GM12878 (cell line): ENCODE results near the gene MELTF. TPM values are rescaled to one million over a fixed set of nuclear protein-coding genes. Genes with fewer than 3 reads are reported as not detected.

Experiments used
- ATAC-seq: fragments of 200-7000 bp; cut with Tn5 transposase; 3 replicates; pipeline ENCODE4 v1.9.1; 2020; ENCODE audit warnings: mild to moderate bottlenecking, moderate library complexity
- BruUV-seq: library from RNA; stranded (reverse); fragments of 400-500 nt; replicated peaks from 2 replicates; lab custom pipeline; 2021; lab: Mats Ljungman, UMichigan
- CTCF ChIA-PET: fragments of 300-600 bp; sonication (Branson Sonifier 250); formaldehyde crosslinking; extraction: SDS; loops from one replicate; lab custom pipeline; 2021; ENCODE audit warnings: inconsistent platforms; lab: Yijun Ruan, JAX
- POLR2A ChIA-PET: fragments of 350-600 bp; formaldehyde crosslinking; extraction: SDS; loops from one replicate; lab custom pipeline; 2021; ENCODE audit warnings: inconsistent platforms; lab: Charles Lee
- RAD21 ChIA-PET: fragments of 300-600 bp; sonication (Branson Sonifier 250); formaldehyde crosslinking; loops from one replicate; lab custom pipeline; 2023; ENCODE audit warnings: antibody characterized with exemption; ENCODE audit not compliant: unreplicated experiment; lab: Charles Lee
- SMC1A ChIA-PET: fragments of 300-600 bp; sonication (Branson Sonifier 250); formaldehyde crosslinking; loops from one replicate; lab custom pipeline; 2023; ENCODE audit not compliant: unreplicated experiment, uncharacterized antibody; lab: Charles Lee
- DNase-seq: peaks from one replicate; pipeline ENCODE4 v3.0.0-alpha.2; 2011; ENCODE audit warnings: low read depth, low spot score
- FAIRE-seq: peaks from 3 replicates; lab custom pipeline; 2011; peaks lifted over from hg19 to GRCh38; lab: Jason Lieb, UNC
- H2AFZ ChIP-seq: 2 replicates; pipeline ENCODE4 v1.6.0; 2011; ENCODE audit warnings: low read depth, low read length, control low read depth; ENCODE audit not compliant: control insufficient read depth
- H3K27ac ChIP-seq: 2 replicates; pipeline ENCODE4 v1.5.1; 2011; ENCODE audit warnings: control low read depth; ENCODE audit not compliant: control insufficient read depth, insufficient read depth
- H3K27me3 ChIP-seq, 2 experiments: replicated peaks in 1 of 2; 2 replicates each; pipeline versions ENCODE4 v1.6.0 to v1.6.1; 2011; ENCODE audit warnings: low read length in 1 of 2; ENCODE audit not compliant: control insufficient read depth in 2 of 2, insufficient read depth in 2 of 2
- H3K36me3 ChIP-seq, 2 experiments: 2 replicates each; pipeline ENCODE4 v1.5.1; 2011; ENCODE audit warnings: low read length in 1 of 2; ENCODE audit not compliant: control insufficient read depth in 2 of 2, insufficient read depth in 2 of 2
- H3K4me1 ChIP-seq: 2 replicates; pipeline ENCODE4 v1.6.1; 2011; ENCODE audit warnings: mild to moderate bottlenecking, low read length, moderate library complexity, mixed read lengths; ENCODE audit not compliant: control insufficient read depth, insufficient read depth
- H3K4me2 ChIP-seq: 2 replicates; pipeline ENCODE4 v1.6.0; 2011; ENCODE audit warnings: control low read depth; ENCODE audit not compliant: control insufficient read depth, insufficient read depth
- H3K4me3 ChIP-seq: fragments of 200-600 bp; sonication (generic); 2 replicates; pipeline ENCODE4 v1.5.1; 2016
- H3K79me2 ChIP-seq: 2 replicates; pipeline ENCODE4 v1.6.0; 2011; ENCODE audit warnings: low read length; ENCODE audit not compliant: control insufficient read depth, insufficient read depth
- H3K9ac ChIP-seq: 2 replicates; pipeline ENCODE4 v1.8.0; 2011; ENCODE audit warnings: low read length, control low read depth, mixed read lengths; ENCODE audit not compliant: control insufficient read depth, insufficient read depth
- H3K9me3 ChIP-seq: replicated peaks from 3 replicates; pipeline ENCODE4 v1.5.1; 2011; ENCODE audit warnings: mild to moderate bottlenecking, low read length; ENCODE audit not compliant: control insufficient read depth, insufficient read depth
- H4K20me1 ChIP-seq: 2 replicates; pipeline ENCODE4 v1.6.0; 2011; ENCODE audit not compliant: control insufficient read depth, insufficient read depth
- EED ChIP-seq: sonication (generic); IDR thresholded peaks from 2 replicates; pipeline ENCODE4 v1.6.1; 2016; ENCODE audit warnings: antibody characterized with exemption, low read depth
- KAT2A ChIP-seq: conservative IDR thresholded peaks from 2 replicates; pipeline ENCODE4 v1.6.1; 2011; ENCODE audit warnings: low read depth, low read length; ENCODE audit not compliant: control insufficient read depth
- NR2C2 ChIP-seq: IDR thresholded peaks from 2 replicates; pipeline ENCODE4 v1.6.1; 2011; ENCODE audit warnings: borderline replicate concordance, low read depth; ENCODE audit not compliant: control insufficient read depth, insufficient read length
- RUNX3 ChIP-seq: IDR thresholded peaks from 2 replicates; pipeline ENCODE4 v1.6.1; 2012; ENCODE audit warnings: low read length, inconsistent platforms
- SMAD1 ChIP-seq: fragments of 450-650 bp; IDR thresholded peaks from 2 replicates; pipeline ENCODE4 v1.6.1; 2018; ENCODE audit warnings: mild to moderate bottlenecking, low read depth; ENCODE audit not compliant: partially characterized antibody
- ZBTB11 ChIP-seq: fragments of 450-650 bp; formaldehyde crosslinking; IDR thresholded peaks from 2 replicates; pipeline ENCODE4 v1.5.0; 2022; ENCODE audit warnings: mild to moderate bottlenecking, missing genetic modification characterization
- ZBTB33 ChIP-seq: fragments of 450-650 bp; IDR thresholded peaks from 2 replicates; pipeline ENCODE4 v1.6.1; 2017; ENCODE audit warnings: mild to moderate bottlenecking
- ZNF592 ChIP-seq: fragments of 450-650 bp; IDR thresholded peaks from 2 replicates; pipeline ENCODE4 v1.6.1; 2017; ENCODE audit warnings: mild to moderate bottlenecking, moderate library complexity
- ZSCAN29 ChIP-seq: fragments of 450-650 bp; IDR thresholded peaks from 2 replicates; pipeline ENCODE4 v1.6.1; 2017; ENCODE audit warnings: mild to moderate bottlenecking, moderate library complexity
- WGBS: methylation state at CpG from one replicate; pipeline ENCODE4 v1.1.6; 2016; ENCODE audit warnings: low lambda C conversion rate; ENCODE audit not compliant: insufficient replicate concordance, insufficient coverage; ENCODE audit errors: missing lambda C conversion rate; 5-methylcytosine and 5-hydroxymethylcytosine counted together
- in situ Hi-C: fragments of 300-500 bp; cut with MboI; formaldehyde crosslinking; loops from 9 replicates; pipeline ENCODE4 v1.14.3; 2018; ENCODE audit warnings: mixed read lengths
- intact Hi-C: fragments of 100-400 bp; cut with micrococcal nuclease; formaldehyde crosslinking; loops from one replicate; pipeline ENCODE4 v1.14.2; 2022; ENCODE audit not compliant: unreplicated experiment
- polyA plus RNA-seq, 11 experiments: library from polyadenylated mRNA; depleted of rRNA in 4 of 11; unstranded in 6 of 11; stranded (reverse) in 5 of 11; fragments of >200 nt; fragmentation: Nextera tagmentation in 4 of 11; fragmentation: Illumina TruSeq in 1 of 11; extraction: Ambion mirVana in 4 of 11; extraction: Trizol in 1 of 11; gene quantifications; 1 replicate in 1 of 11; 2 replicates in 10 of 11; pipeline versions ENCODE4 v1.2.1 to v1.2.3, GENCODE V29; 2011 to 2016; ENCODE audit warnings: inconsistent platforms in 2 of 11, missing spikeins in 2 of 11, low read depth in 1 of 11
- total RNA-seq, 4 experiments: library from RNA; depleted of rRNA in 3 of 4; stranded (reverse); fragments of >200 nt in 3 of 4; fragmentation: Illumina TruSeq in 1 of 4; extraction: Trizol in 1 of 4; gene quantifications; 2 replicates each; pipeline versions ENCODE4 v1.2.1 to v1.2.3, GENCODE V29; 2013 to 2021
- TF ChIP-seq, protein P1 (sequence below): IDR thresholded peaks from 2 replicates; pipeline ENCODE4 v1.6.1; 2012; ENCODE audit warnings: mild to moderate bottlenecking, low read depth, low read length

MELTF gene
- total and polyA plus RNA-seq, 10 of the 15 experiments (the other 5 are each of a cell fraction or from before 2014, with no cell fraction given): 0.55 to 49.1 (median 11.1) TPM

DNA sequence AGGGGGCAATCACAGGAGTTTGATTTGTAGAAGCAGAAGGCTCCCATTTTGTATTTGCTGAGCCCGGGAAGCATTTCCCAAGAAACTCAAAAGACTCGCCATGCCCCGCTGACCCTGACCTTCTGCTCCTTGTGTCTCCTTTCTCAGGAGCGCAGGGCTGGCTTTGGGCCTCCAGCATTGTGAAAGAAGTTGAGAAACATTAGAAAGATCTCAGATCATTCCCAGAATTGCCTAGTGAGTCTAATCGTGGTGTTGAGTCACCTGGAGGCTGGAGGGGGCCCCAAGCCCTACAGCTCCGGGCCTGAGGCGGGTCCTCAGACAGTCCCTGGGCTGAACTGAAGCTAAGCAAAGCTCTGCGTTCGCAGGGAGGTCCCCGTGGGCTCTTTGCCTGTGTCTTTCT lies 50.1 kb downstream of the MELTF start:
- in situ Hi-C loops (loop anchor here (25.0 kb wide), 1 partner anchor 533 kb away; no protein-coding TSS in a partner anchor), intact Hi-C loops (loop anchor here (2.0 to 5.0 kb wide), 2 partner anchors 49 to 523 kb away; partner anchors contain the start of gene MELTF)
- ChIA-PET RAD21 (interaction anchor here (1.2 to 1.4 kb wide), 2 partner anchors 50 to 208 kb away, joined by 4 read pairs; partner anchors contain the start of gene MELTF), POLR2A (no interaction called here), SMC1A (interaction anchor here (1.4 to 2.7 kb wide), 4 partner anchors 203 to 209 kb away, joined by 3 to 12 read pairs (median 4); no protein-coding TSS in a partner anchor), CTCF (interaction anchor here (0.7 to 6.4 kb wide), 11 partner anchors 14 to 276 kb away, joined by 3 to 41 read pairs (median 4); partner anchors contain the start of gene NCBP2)
- Histone ChIP-seq H3K79me2 (no peaks in the 10 kb centered on the region), H3K4me1 (peaks cover 6% of the 10 kb centered on the region), H3K9ac (no peak overlapping the region), H3K27me3 (no peaks in the 10 kb centered on the region), H3K4me2 (no peak overlapping the region), H4K20me1 (no peaks in the 10 kb centered on the region), H3K9me3 (peaks cover 6% of the 10 kb centered on the region), H2AFZ (no peak overlapping the region), H3K27ac (no peak overlapping the region), H3K4me3 (no peak overlapping the region), H3K36me3 (no peaks in the 10 kb centered on the region)
- no TSS peak for BruUV-seq
- ATAC-seq (no peak), FAIRE-seq (no peak), DNase-seq (no peak)
- 42% methylated on average over 10 of the region's 10 CpGs for WGBS
- no peak for TF ChIP-seq NR2C2
- no peak for TF ChIP-seq SMAD1
- TF ChIP-seq ZBTB11 (CRISPR knock-in tag): no peak
- no peak for TF ChIP-seq EED
- TF ChIP-seq KAT2A: no peak
- TF ChIP-seq ZSCAN29: no peak
- TF ChIP-seq RUNX3: no peak
- no peak for TF ChIP-seq ZNF592
- TF ChIP-seq, protein P1, sequence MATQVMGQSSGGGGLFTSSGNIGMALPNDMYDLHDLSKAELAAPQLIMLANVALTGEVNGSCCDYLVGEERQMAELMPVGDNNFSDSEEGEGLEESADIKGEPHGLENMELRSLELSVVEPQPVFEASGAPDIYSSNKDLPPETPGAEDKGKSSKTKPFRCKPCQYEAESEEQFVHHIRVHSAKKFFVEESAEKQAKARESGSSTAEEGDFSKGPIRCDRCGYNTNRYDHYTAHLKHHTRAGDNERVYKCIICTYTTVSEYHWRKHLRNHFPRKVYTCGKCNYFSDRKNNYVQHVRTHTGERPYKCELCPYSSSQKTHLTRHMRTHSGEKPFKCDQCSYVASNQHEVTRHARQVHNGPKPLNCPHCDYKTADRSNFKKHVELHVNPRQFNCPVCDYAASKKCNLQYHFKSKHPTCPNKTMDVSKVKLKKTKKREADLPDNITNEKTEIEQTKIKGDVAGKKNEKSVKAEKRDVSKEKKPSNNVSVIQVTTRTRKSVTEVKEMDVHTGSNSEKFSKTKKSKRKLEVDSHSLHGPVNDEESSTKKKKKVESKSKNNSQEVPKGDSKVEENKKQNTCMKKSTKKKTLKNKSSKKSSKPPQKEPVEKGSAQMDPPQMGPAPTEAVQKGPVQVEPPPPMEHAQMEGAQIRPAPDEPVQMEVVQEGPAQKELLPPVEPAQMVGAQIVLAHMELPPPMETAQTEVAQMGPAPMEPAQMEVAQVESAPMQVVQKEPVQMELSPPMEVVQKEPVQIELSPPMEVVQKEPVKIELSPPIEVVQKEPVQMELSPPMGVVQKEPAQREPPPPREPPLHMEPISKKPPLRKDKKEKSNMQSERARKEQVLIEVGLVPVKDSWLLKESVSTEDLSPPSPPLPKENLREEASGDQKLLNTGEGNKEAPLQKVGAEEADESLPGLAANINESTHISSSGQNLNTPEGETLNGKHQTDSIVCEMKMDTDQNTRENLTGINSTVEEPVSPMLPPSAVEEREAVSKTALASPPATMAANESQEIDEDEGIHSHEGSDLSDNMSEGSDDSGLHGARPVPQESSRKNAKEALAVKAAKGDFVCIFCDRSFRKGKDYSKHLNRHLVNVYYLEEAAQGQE: no peak
- TF ChIP-seq ZBTB33: no peak
